Tibial artery (tissue), 4 donors: ENCODE measurements around the gene NAA10.

Experiments
- DNase-seq, 2 donors: peaks; one replicate each; pipeline ENCODE4 v3.0.0-alpha.2; 2019
- H3K27ac ChIP-seq, 2 donors: fragments of 200-600 bp; sonication (generic) in 1 of 2; 1 replicate in 1 of 2; 2 replicates in 1 of 2; pipeline ENCODE4 v1.5.1; 2018 to 2019; ENCODE audit warnings: mild to moderate bottlenecking in 1 of 2
- H3K27me3 ChIP-seq, 2 donors: fragments of 200-600 bp; sonication (generic) in 1 of 2; one replicate each; pipeline versions ENCODE4 v1.5.1 to v1.6.0; 2016 to 2019
- H3K36me3 ChIP-seq, 3 donors: fragments of 200-600 bp; sonication (generic) in 2 of 3; one replicate each; pipeline ENCODE4 v1.5.1; 2016 to 2019; ENCODE audit warnings: mild to moderate bottlenecking in 2 of 3
- H3K4me1 ChIP-seq, 4 donors: fragments of 200-600 bp; sonication (generic) in 2 of 4; 1 replicate in 3 of 4; 2 replicates in 1 of 4; pipeline ENCODE4 v1.5.1; 2016 to 2019
- H3K4me3 ChIP-seq, 2 donors: fragments of 200-600 bp; sonication (generic) in 1 of 2; 1 replicate in 1 of 2; 2 replicates in 1 of 2; pipeline ENCODE4 v1.5.1; 2018 to 2019; ENCODE audit warnings: mild to moderate bottlenecking in 2 of 2
- H3K9me3 ChIP-seq, 3 donors: fragments of 200-600 bp; sonication (generic) in 1 of 3; one replicate each; pipeline ENCODE4 v1.5.1; 2016 to 2019
- CTCF ChIP-seq, 2 experiments: fragments of 200-600 bp in 1 of 2; fragments of 450-650 bp in 1 of 2; IDR thresholded peaks; one replicate each; pipeline ENCODE4 v1.5.1; 2017 to 2019; ENCODE audit warnings: antibody characterized with exemption in 2 of 2, mild to moderate bottlenecking in 1 of 2, moderate library complexity in 1 of 2
- intact Hi-C: fragments of 100-400 bp; cut with DNase I; formaldehyde crosslinking; loops from one replicate; pipeline ENCODE4 v1.15.0; 2023; ENCODE audit warnings: low total_unique reads

The NAA10 gene

GRCh38 chrX:153885968-153886903 is 48.6 kb downstream of the NAA10 start, which contains the start of gene L1CAM:
Gene L1CAM (minus strand): TSS chrX:153886173. CDS start chrX:153875836, 10,337 bp downstream.
- no peak for DNase-seq
- H3K27me3 ChIP-seq = peaks cover 0 to 57% of the 10 kb centered on the region in 2 donors
- no peak for TF ChIP-seq CTCF (IDR thresholded peaks at IDR 0.05)
- H3K4me1 ChIP-seq = peaks cover 0 to 11% (median 7%) of the 10 kb centered on the region in 4 donors
- peak within 1 kb of the TSS in 1 of 2 donors; percentile 25 for H3K4me3 ChIP-seq
- no peaks in the 10 kb centered on the region for H3K9me3 ChIP-seq
- no peak within 1 kb of the TSS for H3K27ac ChIP-seq
- no peaks in the 10 kb centered on the region for H3K36me3 ChIP-seq
- intact Hi-C loops = no loop called here

- H3K27me3 ChIP-seq = peaks cover 0 to 63% of the 10 kb centered on the region in 2 donors
- H3K27ac ChIP-seq = no peak overlapping the region
- H3K4me3 ChIP-seq = peak overlapping the region in 1 of 2 donors; percentile 25
- intact Hi-C loops = no loop called here
- no peaks in the 10 kb centered on the region for H3K36me3 ChIP-seq
- H3K9me3 ChIP-seq = no peaks in the 10 kb centered on the region
- H3K4me1 ChIP-seq = peaks cover 0 to 11% (median 7%) of the 10 kb centered on the region in 4 donors
- TF ChIP-seq CTCF (IDR thresholded peaks at IDR 0.05) = no peak
- no peak for DNase-seq
Observed at GRCh38 chrX:153885208-153885787, 49.5 kb downstream of the NAA10 start.

GRCh38 chrX:153884590-153884989 is 50.2 kb downstream of the NAA10 start:
- H3K36me3 ChIP-seq = no peaks in the 10 kb centered on the region
- intact Hi-C loops = no loop called here
- no peak for DNase-seq
- H3K9me3 ChIP-seq = no peaks in the 10 kb centered on the region
- no peak for TF ChIP-seq CTCF (IDR thresholded peaks at IDR 0.05)
- no peak overlapping the region for H3K27ac ChIP-seq
- no peak overlapping the region for H3K4me3 ChIP-seq
- peaks cover 0 to 69% of the 10 kb centered on the region in 2 donors for H3K27me3 ChIP-seq
- peaks cover 0 to 11% (median 7%) of the 10 kb centered on the region in 4 donors for H3K4me1 ChIP-seq

- Histone ChIP-seq H3K27me3 (peaks cover 0 to 73% of the 10 kb centered on the region in 2 donors), H3K27ac (no peak overlapping the region), H3K4me3 (no peak overlapping the region), H3K36me3 (no peaks in the 10 kb centered on the region), H3K4me1 (peaks cover 0 to 11% (median 7%) of the 10 kb centered on the region in 4 donors), H3K9me3 (no peaks in the 10 kb centered on the region)
- no peak for DNase-seq
- TF ChIP-seq CTCF (IDR thresholded peaks at IDR 0.05) = no peak
- intact Hi-C loops = no loop called here
Observed at GRCh38 chrX:153884136-153884535, 50.7 kb downstream of the NAA10 start.

GRCh38 chrX:153883163-153883843 is 51.5 kb downstream of the NAA10 start:
- Histone ChIP-seq H3K27ac (no peak overlapping the region), H3K36me3 (no peaks in the 10 kb centered on the region), H3K9me3 (no peaks in the 10 kb centered on the region), H3K4me3 (no peak overlapping the region), H3K27me3 (peaks cover 0 to 75% of the 10 kb centered on the region in 2 donors), H3K4me1 (peaks cover 0 to 11% (median 7%) of the 10 kb centered on the region in 4 donors)
- TF ChIP-seq CTCF (IDR thresholded peaks at IDR 0.05) = no peak
- intact Hi-C loops = no loop called here
- no peak for DNase-seq
